HL-60 (cell line): Measurements from ENCODE around the gene ADAMTS12.

Experiments
- DNase-seq, 2 experiments: peaks; one replicate each; pipeline ENCODE4 v3.0.0-alpha.2; 2010 to 2020; ENCODE audit warnings: low read depth in 1 of 2, low spot score in 1 of 2
- H3K27ac ChIP-seq: fragments of 250-450 bp; sonication (Bioruptor Pico); replicated peaks from 2 replicates; pipeline ENCODE4 v1.5.1; 2020; ENCODE audit warnings: mild to moderate bottlenecking, moderate library complexity
- H3K27me3 ChIP-seq: fragments of 250-450 bp; sonication (Bioruptor Pico); 2 replicates; pipeline ENCODE4 v1.5.1; 2021; ENCODE audit warnings: mild to moderate bottlenecking, moderate library complexity; ENCODE audit not compliant: insufficient read depth, poor library complexity, severe bottlenecking
- H3K4me3 ChIP-seq: replicated peaks from 2 replicates; pipeline ENCODE4 v1.5.1; 2011; ENCODE audit warnings: mild to moderate bottlenecking, control low read depth, low read length; ENCODE audit not compliant: insufficient read depth
- CTCF ChIP-seq: IDR thresholded peaks from one replicate; pipeline ENCODE4 v1.5.1; 2011; ENCODE audit warnings: low read length, control low read depth, inconsistent platforms; ENCODE audit not compliant: insufficient read depth
- GABPA ChIP-seq: IDR thresholded peaks from 2 replicates; pipeline ENCODE4 v1.6.1; 2012; ENCODE audit warnings: low read depth
- POLR2AphosphoS5 ChIP-seq: IDR thresholded peaks from 2 replicates; pipeline ENCODE4 v1.6.1; 2012; ENCODE audit warnings: low read depth
- REST ChIP-seq: IDR thresholded peaks from 2 replicates; pipeline ENCODE4 v1.6.1; 2012; ENCODE audit warnings: low read depth; ENCODE audit not compliant: insufficient replicate concordance
- SPI1 ChIP-seq: IDR thresholded peaks from 2 replicates; pipeline ENCODE4 v1.6.1; 2012; ENCODE audit warnings: low read depth, mild to moderate bottlenecking, borderline replicate concordance

Gene ADAMTS12

GRCh38 chr5:33582417-33582816 is 309.4 kb downstream of the ADAMTS12 start:
- TF ChIP-seq POLR2AphosphoS5 = no peak
- no peak for TF ChIP-seq CTCF
- no peak overlapping the region for H3K4me3 ChIP-seq
- no peak for DNase-seq
- H3K27me3 ChIP-seq = no peaks in the 10 kb centered on the region
- no peak overlapping the region for H3K27ac ChIP-seq

GRCh38 chr5:33579789-33580188 is 312.0 kb downstream of the ADAMTS12 start:
- Histone ChIP-seq H3K27me3 (no peaks in the 10 kb centered on the region), H3K27ac (no peak overlapping the region), H3K4me3 (no peak overlapping the region)
- TF ChIP-seq CTCF (no peak), POLR2AphosphoS5 (no peak), SPI1 (no peak), GABPA (no peak), REST (no peak)
- DNase-seq = no peak

GRCh38 chr5:33579152-33579551 is 312.6 kb downstream of the ADAMTS12 start:
- TF ChIP-seq POLR2AphosphoS5 = no peak
- no peak for TF ChIP-seq GABPA
- TF ChIP-seq SPI1 = no peak
- TF ChIP-seq REST = no peak
- TF ChIP-seq CTCF = no peak
- no peaks in the 10 kb centered on the region for H3K27me3 ChIP-seq
- no peak overlapping the region for H3K27ac ChIP-seq
- H3K4me3 ChIP-seq = no peak overlapping the region
- DNase-seq = no peak
